Calu3 (cell line): ENCODE measurements around the gene RSPH3. TPM values are rescaled to one million over a fixed set of nuclear protein-coding genes. Genes with fewer than 3 reads are reported as not detected.

Source experiments
- BruUV-seq: library from RNA; stranded (reverse); fragments of 400-500 nt; replicated peaks from 2 replicates; lab custom pipeline; 2021; lab: Mats Ljungman, UMichigan
- CTCF ChIA-PET: fragments of 300-600 bp; sonication (Branson Sonifier 250); formaldehyde crosslinking; loops from one replicate; lab custom pipeline; 2022; ENCODE audit warnings: antibody characterized with exemption; lab: Charles Lee
- DNase-seq: peaks from one replicate; pipeline ENCODE4 v3.0.0; 2022
- H3K27ac Mint-ChIP-seq: one replicate; pipeline ENCODE4 v1.8.0; 2022; ENCODE audit warnings: mixed read lengths; ENCODE audit not compliant: unreplicated experiment
- H3K27me3 Mint-ChIP-seq: one replicate; pipeline ENCODE4 v1.8.0; 2022; ENCODE audit warnings: mixed read lengths; ENCODE audit not compliant: unreplicated experiment
- H3K36me3 Mint-ChIP-seq: one replicate; pipeline ENCODE4 v1.8.0; 2022; ENCODE audit warnings: mild to moderate bottlenecking, moderate library complexity, mixed read lengths; ENCODE audit not compliant: insufficient read depth, unreplicated experiment
- H3K4me1 Mint-ChIP-seq: one replicate; pipeline ENCODE4 v1.8.0; 2022; ENCODE audit warnings: mild to moderate bottlenecking, low read depth, mixed read lengths; ENCODE audit not compliant: unreplicated experiment
- H3K4me3 Mint-ChIP-seq: one replicate; pipeline ENCODE4 v1.8.0; 2022; ENCODE audit warnings: mild to moderate bottlenecking, low read depth, moderate library complexity, mixed read lengths; ENCODE audit not compliant: unreplicated experiment
- H3K9me3 Mint-ChIP-seq: one replicate; pipeline ENCODE4 v1.8.0; 2022; ENCODE audit warnings: low read depth, mixed read lengths; ENCODE audit not compliant: unreplicated experiment
- intact Hi-C: fragments of 100-400 bp; cut with micrococcal nuclease; formaldehyde crosslinking; loops from one replicate; pipeline ENCODE4 v1.10.0; 2022; ENCODE audit not compliant: unreplicated experiment
- total RNA-seq: library from RNA; stranded (reverse); gene quantifications from 2 replicates; pipeline ENCODE4 v1.2.3, GENCODE V29; 2022
- TF ChIP-seq, protein P1 (sequence below): fragments of 200-600 bp; IDR thresholded peaks from one replicate; pipeline ENCODE4 v1.8.0; 2022; ENCODE audit warnings: antibody characterized with exemption; ENCODE audit not compliant: unreplicated experiment

Gene RSPH3
- total RNA-seq, 1 experiment from 2014 or later = 12.5 TPM

DNA sequence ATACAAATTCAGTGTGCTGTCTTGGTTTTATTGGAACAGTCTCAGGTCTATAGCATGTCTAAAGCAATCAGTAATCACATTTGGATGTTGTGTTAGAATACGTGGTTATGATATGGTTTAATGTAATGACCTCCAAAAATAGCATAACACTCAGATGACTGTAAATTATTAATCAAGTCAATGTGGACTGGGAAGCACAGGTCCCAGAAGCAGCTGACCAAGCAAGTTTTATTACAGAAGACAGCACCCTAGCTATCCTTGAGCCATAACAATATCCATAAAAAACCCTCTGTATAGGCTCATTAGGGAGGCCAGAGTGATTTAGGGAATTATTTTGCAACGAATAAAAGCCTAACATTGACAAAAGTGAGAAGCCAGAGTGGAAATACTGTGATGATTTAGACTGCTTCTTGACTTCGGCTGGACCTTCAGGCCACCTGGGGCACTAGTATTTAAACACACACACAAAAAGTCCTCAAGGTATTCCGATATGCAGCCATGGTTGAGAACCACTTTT, 66.9 kb downstream of the RSPH3 start:
- no TSS peak for BruUV-seq
- no peaks in the 10 kb centered on the region for H3K9me3 Mint-ChIP-seq
- H3K36me3 Mint-ChIP-seq = no peaks in the 10 kb centered on the region
- no peak overlapping the region for H3K27ac Mint-ChIP-seq
- TF ChIP-seq, protein P1, sequence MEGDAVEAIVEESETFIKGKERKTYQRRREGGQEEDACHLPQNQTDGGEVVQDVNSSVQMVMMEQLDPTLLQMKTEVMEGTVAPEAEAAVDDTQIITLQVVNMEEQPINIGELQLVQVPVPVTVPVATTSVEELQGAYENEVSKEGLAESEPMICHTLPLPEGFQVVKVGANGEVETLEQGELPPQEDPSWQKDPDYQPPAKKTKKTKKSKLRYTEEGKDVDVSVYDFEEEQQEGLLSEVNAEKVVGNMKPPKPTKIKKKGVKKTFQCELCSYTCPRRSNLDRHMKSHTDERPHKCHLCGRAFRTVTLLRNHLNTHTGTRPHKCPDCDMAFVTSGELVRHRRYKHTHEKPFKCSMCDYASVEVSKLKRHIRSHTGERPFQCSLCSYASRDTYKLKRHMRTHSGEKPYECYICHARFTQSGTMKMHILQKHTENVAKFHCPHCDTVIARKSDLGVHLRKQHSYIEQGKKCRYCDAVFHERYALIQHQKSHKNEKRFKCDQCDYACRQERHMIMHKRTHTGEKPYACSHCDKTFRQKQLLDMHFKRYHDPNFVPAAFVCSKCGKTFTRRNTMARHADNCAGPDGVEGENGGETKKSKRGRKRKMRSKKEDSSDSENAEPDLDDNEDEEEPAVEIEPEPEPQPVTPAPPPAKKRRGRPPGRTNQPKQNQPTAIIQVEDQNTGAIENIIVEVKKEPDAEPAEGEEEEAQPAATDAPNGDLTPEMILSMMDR = no peak
- no peak for DNase-seq
- intact Hi-C loops = no loop called here
- H3K27me3 Mint-ChIP-seq = no peaks in the 10 kb centered on the region
- no peak overlapping the region for H3K4me3 Mint-ChIP-seq
- CTCF ChIA-PET = no interaction called here
- H3K4me1 Mint-ChIP-seq = peaks cover 10% of the 10 kb centered on the region

DNA sequence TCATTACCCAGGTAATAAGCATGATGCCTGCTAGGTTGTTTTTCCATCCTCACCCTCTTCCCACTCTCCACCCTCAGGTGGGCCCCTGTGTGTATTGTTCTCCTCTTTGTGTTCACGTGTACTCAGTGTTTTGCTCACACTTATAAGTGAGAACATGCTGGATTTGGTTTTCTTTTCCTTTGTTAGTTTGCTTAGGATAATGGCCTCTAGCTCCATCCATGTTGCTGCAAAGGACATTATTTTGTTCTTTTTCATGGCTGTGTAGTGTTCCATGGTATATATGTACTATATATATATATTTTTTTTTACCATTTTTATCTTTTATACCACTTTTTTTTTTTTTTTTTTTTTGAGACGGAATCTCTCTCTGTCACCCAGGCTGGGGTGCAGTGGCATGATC, 71.9 kb downstream of the RSPH3 start:
- Mint-ChIP-seq H3K4me3 (no peak overlapping the region), H3K36me3 (no peaks in the 10 kb centered on the region), H3K27me3 (no peaks in the 10 kb centered on the region), H3K27ac (no peak overlapping the region), H3K4me1 (no peaks in the 10 kb centered on the region), H3K9me3 (no peaks in the 10 kb centered on the region)
- TF ChIP-seq, protein P1 = no peak
- DNase-seq = no peak
- CTCF ChIA-PET = no interaction called here
- intact Hi-C loops = no loop called here
- BruUV-seq = no TSS peak

DNA sequence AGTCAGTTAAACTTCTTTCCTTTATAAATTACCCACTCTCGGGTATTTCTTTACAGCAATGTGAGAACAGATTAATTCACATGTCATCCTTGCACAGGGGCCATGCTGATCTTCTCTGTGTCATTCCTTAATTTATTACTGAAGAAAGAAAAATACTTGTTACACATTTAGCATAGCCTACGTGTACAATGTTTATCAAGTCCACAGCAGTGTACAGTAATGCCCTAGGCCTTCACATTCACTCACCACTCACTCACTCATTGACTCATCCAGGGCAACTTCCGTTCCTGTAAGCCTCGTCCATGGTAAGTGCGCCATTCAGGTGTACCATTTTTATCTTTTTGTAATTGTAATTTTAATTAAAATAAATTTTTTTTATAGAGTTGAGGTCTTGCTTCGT, 73.6 kb downstream of the RSPH3 start:
- Mint-ChIP-seq H3K36me3 (peaks cover under 1% of the 10 kb centered on the region), H3K27ac (no peak overlapping the region), H3K27me3 (no peaks in the 10 kb centered on the region), H3K4me1 (no peaks in the 10 kb centered on the region), H3K4me3 (no peak overlapping the region), H3K9me3 (no peaks in the 10 kb centered on the region)
- DNase-seq = no peak
- TF ChIP-seq, protein P1 = no peak
- no TSS peak for BruUV-seq
- CTCF ChIA-PET = no interaction called here
- intact Hi-C loops = no loop called here

DNA sequence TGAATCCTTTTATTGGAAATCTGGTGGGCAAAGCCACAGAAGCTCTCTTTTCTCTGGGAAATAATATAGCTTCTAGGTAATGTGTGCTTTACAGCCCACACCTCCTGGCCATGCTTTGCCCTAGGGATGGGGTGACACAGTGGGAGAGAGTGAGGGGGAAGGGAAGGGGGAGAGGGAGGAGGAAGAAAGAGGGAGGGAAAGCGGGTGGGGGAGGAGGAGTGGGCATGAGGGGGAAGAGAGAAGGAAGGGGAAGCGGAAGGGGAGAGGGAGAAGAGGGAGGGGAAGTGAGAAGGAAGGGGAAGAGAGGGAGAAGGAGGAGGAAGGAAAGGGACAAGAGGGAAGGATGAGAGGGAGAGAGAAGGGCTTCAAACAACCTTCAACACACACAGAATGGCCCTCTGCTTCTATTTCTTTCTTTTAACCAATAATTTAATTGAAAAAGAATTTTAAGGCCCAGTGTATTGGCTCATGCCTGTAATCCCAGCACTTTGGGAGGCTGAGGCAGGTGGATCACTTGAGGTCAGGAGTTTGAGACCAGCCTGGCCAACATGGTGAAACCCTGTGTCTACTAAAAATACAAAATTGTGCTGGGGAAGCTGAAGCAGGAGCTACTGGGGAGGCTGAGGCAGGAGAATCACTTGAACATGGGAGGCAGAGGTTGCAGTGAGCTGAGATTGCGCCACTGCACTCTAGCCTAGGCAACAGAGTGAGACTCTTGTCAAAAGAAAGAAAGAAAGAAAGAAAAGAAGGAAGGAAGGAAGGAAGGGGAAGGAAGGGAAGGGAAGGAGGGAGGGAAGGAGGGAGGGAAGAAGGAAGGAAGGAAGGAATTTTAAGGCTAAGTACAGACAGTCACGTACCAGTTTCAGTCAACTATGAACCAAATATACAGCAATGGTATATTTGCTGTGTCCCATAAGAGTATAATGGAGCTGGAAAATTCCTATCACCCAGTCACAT, 75.2 kb downstream of the RSPH3 start:
- Mint-ChIP-seq H3K9me3 (no peaks in the 10 kb centered on the region), H3K27me3 (no peaks in the 10 kb centered on the region), H3K4me1 (peaks cover 10% of the 10 kb centered on the region), H3K36me3 (peaks cover 9% of the 10 kb centered on the region), H3K4me3 (no peak overlapping the region), H3K27ac (no peak overlapping the region)
- no TSS peak for BruUV-seq
- CTCF ChIA-PET = no interaction called here
- intact Hi-C loops = no loop called here
- DNase-seq = no peak
- TF ChIP-seq, protein P1 = no peak
